ENCODE results near the gene DCC. TPM values are rescaled to one million over a fixed set of nuclear protein-coding genes. Genes with fewer than 3 reads are reported as not detected.

Gene DCC
- total and polyA plus RNA-seq, 9 donors, result under 0.01 to 0.77 (median 0.30) TPM; not detected in 3

- no peak overlapping the region for H3K27ac ChIP-seq
- no peaks in the 10 kb centered on the region for H3K9me3 ChIP-seq
- H3K4me1 ChIP-seq (ENCODE audit: insufficient read depth), result no peaks in the 10 kb centered on the region
- TF ChIP-seq EP300 (IDR thresholded peaks at IDR 0.05) (no peak), POLR2A (IDR thresholded peaks at IDR 0.05) (no peak)
- 47 to 55% (median 55%) methylated on average over 5 of the region's 5 CpGs for WGBS, 3 donors
- H3K36me3 ChIP-seq, result no peaks in the 10 kb centered on the region
- H3K27me3 ChIP-seq, result no peaks in the 10 kb centered on the region
- intact Hi-C loops (cut with DNase I), result loop anchor here in 1 of 4 donors (5.0 kb wide), 1 partner anchor 660 kb away; no protein-coding TSS in a partner anchor
- no peak overlapping the region for H3K4me3 ChIP-seq
- no peak for DNase-seq
These were observed 256.9 kb downstream of the DCC start for GRCh38 chr18:52596748-52597435.

GRCh38 chr18:52598921-52599320 lies 258.9 kb downstream of the DCC start:
- Histone ChIP-seq H3K27me3 (no peaks in the 10 kb centered on the region), H3K27ac (no peak overlapping the region), H3K36me3 (no peaks in the 10 kb centered on the region), H3K4me3 (no peak overlapping the region), H3K4me1 (ENCODE audit: insufficient read depth) (no peaks in the 10 kb centered on the region), H3K9me3 (no peaks in the 10 kb centered on the region)
- TF ChIP-seq CTCF (IDR thresholded peaks at IDR 0.05), result no peak
- no peak for TF ChIP-seq EP300 (IDR thresholded peaks at IDR 0.05)
- TF ChIP-seq POLR2A (IDR thresholded peaks at IDR 0.05), result no peak
- intact Hi-C loops (cut with DNase I), result loop anchor here in 1 of 4 donors (5.0 kb wide), 1 partner anchor 662 kb away; no protein-coding TSS in a partner anchor
- WGBS, 3 donors, result 59 to 63% (median 62%) methylated on average over 2 of the region's 2 CpGs
- DNase-seq, result no peak

GRCh38 chr18:52602820-52603219 lies 262.8 kb downstream of the DCC start:
- no peak overlapping the region for H3K4me3 ChIP-seq
- intact Hi-C loops (cut with DNase I), result no loop called here
- H3K4me1 ChIP-seq (ENCODE audit: insufficient read depth), result no peaks in the 10 kb centered on the region
- no peaks in the 10 kb centered on the region for H3K27me3 ChIP-seq
- H3K9me3 ChIP-seq, result no peaks in the 10 kb centered on the region
- H3K27ac ChIP-seq, result no peak overlapping the region
- no peaks in the 10 kb centered on the region for H3K36me3 ChIP-seq
- no peak for DNase-seq
- TF ChIP-seq POLR2A (IDR thresholded peaks at IDR 0.05) (no peak), CTCF (IDR thresholded peaks at IDR 0.05) (no peak), EP300 (IDR thresholded peaks at IDR 0.05) (no peak)
- WGBS, 3 donors, result 89 to 97% (median 90%) methylated on average over 1 of the region's 1 CpG

- intact Hi-C loops (cut with DNase I), result no loop called here
- H3K27ac ChIP-seq, result no peak overlapping the region
- no peaks in the 10 kb centered on the region for H3K36me3 ChIP-seq
- H3K9me3 ChIP-seq, result no peaks in the 10 kb centered on the region
- DNase-seq, result no peak
- no peaks in the 10 kb centered on the region for H3K4me1 ChIP-seq (ENCODE audit: insufficient read depth)
- 77 to 83% (median 80%) methylated on average over 3 of the region's 3 CpGs for WGBS, 3 donors
- no peak overlapping the region for H3K4me3 ChIP-seq
- no peaks in the 10 kb centered on the region for H3K27me3 ChIP-seq
- TF ChIP-seq POLR2A (IDR thresholded peaks at IDR 0.05) (no peak), CTCF (IDR thresholded peaks at IDR 0.05) (no peak), EP300 (IDR thresholded peaks at IDR 0.05) (no peak)
These were observed 265.3 kb downstream of the DCC start for GRCh38 chr18:52605345-52605744.

GRCh38 chr18:52607985-52608384 lies 268.0 kb downstream of the DCC start:
- DNase-seq, result no peak
- Histone ChIP-seq H3K27ac (no peak overlapping the region), H3K36me3 (no peaks in the 10 kb centered on the region), H3K4me1 (ENCODE audit: insufficient read depth) (no peaks in the 10 kb centered on the region), H3K4me3 (no peak overlapping the region), H3K9me3 (no peaks in the 10 kb centered on the region), H3K27me3 (no peaks in the 10 kb centered on the region)
- no peak for TF ChIP-seq POLR2A (IDR thresholded peaks at IDR 0.05)
- no peak for TF ChIP-seq CTCF (IDR thresholded peaks at IDR 0.05)
- no peak for TF ChIP-seq EP300 (IDR thresholded peaks at IDR 0.05)
- WGBS, 3 donors, result 88 to 91% (median 89%) methylated on average over 2 of the region's 2 CpGs
- intact Hi-C loops (cut with DNase I), result no loop called here
